GM21528 (cell line): ENCODE data around the gene IRAK4.

Experiments
- ATAC-seq: cut with Tn5 transposase; IDR thresholded peaks from one replicate; pipeline ENCODE4 v1.9.1; 2021; ENCODE audit warnings: mild to moderate bottlenecking, moderate library complexity; ENCODE audit not compliant: unreplicated experiment, low FRiP score

Gene IRAK4

GRCh38 chr12:43835264-43835655 lies 76.5 kb downstream of the IRAK4 start:
- peak; percentile 8 for ATAC-seq

GRCh38 chr12:43835656-43836474 lies 77.1 kb downstream of the IRAK4 start, which contains the start of gene TMEM117:
Gene TMEM117 (plus strand): TSS chr12:43836081.
- peak; percentile 84 for ATAC-seq

DNA sequence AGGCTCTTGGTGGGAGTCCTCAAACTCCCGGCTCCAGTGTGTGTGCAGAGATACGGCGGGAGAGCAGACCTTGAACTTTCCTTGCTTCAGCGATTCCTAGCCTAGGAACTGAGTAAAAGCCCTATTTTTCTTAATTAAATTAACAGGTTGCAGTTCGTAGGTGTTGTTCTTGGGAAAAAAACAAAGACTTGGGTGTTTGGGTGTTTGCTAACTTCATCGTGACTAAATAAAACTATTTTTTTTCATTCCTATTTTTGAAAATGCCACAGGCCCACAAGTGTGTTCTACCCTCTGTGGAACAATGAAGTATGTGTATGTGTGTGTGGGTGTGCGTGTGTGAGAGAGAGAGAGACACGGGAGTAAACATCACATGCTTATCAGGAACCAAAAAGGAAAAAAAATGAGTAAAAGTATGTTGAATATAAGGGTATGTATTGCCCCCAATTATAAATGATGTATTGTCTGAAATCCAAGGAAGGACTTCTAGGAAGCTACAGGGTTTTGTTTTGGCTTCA lies 77.8 kb downstream of the IRAK4 start:
- ATAC-seq, result peak; percentile 42
